ENCODE data around the gene PRELID1.

- TF ChIP-seq, protein P1, sequence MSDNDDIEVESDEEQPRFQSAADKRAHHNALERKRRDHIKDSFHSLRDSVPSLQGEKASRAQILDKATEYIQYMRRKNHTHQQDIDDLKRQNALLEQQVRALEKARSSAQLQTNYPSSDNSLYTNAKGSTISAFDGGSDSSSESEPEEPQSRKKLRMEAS (IDR thresholded peaks at IDR 0.05; ENCODE audit: insufficient read depth, insufficient read length) = no peak
- TF ChIP-seq, protein P2, sequence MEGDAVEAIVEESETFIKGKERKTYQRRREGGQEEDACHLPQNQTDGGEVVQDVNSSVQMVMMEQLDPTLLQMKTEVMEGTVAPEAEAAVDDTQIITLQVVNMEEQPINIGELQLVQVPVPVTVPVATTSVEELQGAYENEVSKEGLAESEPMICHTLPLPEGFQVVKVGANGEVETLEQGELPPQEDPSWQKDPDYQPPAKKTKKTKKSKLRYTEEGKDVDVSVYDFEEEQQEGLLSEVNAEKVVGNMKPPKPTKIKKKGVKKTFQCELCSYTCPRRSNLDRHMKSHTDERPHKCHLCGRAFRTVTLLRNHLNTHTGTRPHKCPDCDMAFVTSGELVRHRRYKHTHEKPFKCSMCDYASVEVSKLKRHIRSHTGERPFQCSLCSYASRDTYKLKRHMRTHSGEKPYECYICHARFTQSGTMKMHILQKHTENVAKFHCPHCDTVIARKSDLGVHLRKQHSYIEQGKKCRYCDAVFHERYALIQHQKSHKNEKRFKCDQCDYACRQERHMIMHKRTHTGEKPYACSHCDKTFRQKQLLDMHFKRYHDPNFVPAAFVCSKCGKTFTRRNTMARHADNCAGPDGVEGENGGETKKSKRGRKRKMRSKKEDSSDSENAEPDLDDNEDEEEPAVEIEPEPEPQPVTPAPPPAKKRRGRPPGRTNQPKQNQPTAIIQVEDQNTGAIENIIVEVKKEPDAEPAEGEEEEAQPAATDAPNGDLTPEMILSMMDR (IDR thresholded peaks at IDR 0.05; ENCODE audit: extremely low read depth in 1 of 2, insufficient read depth in 1 of 2, low read depth in 1 of 2, low read length in 2 of 2) = no peak
- TF ChIP-seq GATA2 (IDR thresholded peaks at IDR 0.05; ENCODE audit: insufficient read depth, insufficient read length, low read depth, low read length) = no peak
- TF ChIP-seq EZH2 (IDR thresholded peaks at IDR 0.05; ENCODE audit: borderline replicate concordance, low read depth, low read length, severe bottlenecking) = no peak
- no peak for TF ChIP-seq POLR2A (IDR thresholded peaks at IDR 0.05; ENCODE audit: low read depth, low read length)
- TF ChIP-seq POLR2AphosphoS5 (IDR thresholded peaks at IDR 0.05; ENCODE audit: insufficient read depth, low read depth, low read length) = no peak
Observed at GRCh38 chr5:177332896-177333260, 29.3 kb downstream of the PRELID1 start.
